GM18909 (cell line): ENCODE measurements around the gene CD9.

ENCODE experiments used
- ATAC-seq: cut with Tn5 transposase; IDR thresholded peaks from one replicate; pipeline ENCODE4 v1.9.1; 2021; ENCODE audit warnings: mild to moderate bottlenecking; ENCODE audit not compliant: unreplicated experiment, poor library complexity

The CD9 gene

DNA sequence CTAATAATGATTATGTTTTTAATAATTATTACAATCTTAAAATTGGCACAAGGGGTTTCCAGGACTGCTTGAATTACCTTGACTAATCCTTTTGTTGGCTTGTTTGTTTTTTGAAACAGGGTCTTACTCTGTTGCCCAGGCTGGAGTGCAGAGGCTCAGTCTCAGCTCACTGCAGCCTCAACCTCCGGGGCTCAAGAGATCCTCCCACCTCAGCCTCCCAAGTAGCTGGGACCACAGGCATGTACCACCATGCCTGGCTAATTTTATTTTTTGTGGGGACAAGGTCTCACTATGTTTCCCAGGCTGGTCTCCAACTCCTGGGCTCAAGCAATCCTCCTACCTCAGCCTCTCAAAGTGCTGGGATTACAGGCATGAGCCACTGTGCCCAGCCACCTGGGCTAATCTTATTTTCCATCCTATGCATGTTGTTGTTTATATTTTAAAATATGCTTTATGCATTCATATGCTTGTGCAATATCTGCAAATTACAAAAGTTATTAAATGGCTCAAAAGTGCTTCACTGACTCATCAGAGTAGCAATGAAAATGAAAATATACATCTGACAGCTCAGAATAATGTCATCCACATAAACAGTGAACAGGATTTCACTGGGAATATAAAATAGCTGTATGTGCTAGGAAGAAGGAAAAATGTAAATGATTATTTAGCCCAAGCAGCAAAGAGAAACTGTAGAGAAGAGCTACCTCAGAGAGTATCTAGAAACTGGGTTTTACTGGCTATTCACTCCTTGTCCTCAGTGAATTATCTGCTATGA lies 85.5 kb downstream of the CD9 start:
- ATAC-seq: no peak
